GM12892 (cell line): Measurements from ENCODE around the gene STK10.

Source experiments
- POLR2A ChIP-seq: IDR thresholded peaks from 2 replicates; pipeline ENCODE4 v1.6.1; 2011; ENCODE audit warnings: low read depth, low read length, control low read depth
- POLR2AphosphoS5 ChIP-seq: IDR thresholded peaks from 2 replicates; pipeline ENCODE4 v1.6.1; 2011; ENCODE audit warnings: low read depth, low read length, control low read depth

DNA sequence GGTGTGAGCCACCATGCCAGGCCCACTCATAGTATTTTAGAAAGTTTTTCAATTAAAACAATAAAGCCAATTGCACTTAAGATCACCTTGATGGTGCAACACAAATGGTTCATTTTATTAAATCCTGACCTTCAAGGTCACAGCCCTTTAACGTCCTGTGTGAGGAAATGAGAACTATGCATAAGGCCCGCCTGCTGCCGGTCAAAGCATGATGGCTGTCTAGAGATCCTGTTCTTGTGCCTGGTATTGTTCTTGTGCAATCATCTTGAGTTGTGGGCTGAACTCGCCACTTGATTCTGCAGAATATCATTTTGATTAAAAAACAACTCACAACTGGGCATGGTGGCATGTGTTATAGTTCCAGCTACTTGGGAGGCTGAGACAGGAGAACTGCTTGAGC is 137.9 kb downstream of the STK10 start:
- TF ChIP-seq POLR2A, result no peak
- TF ChIP-seq POLR2AphosphoS5, result no peak
